Astrocyte of the spinal cord (primary cell): Measurements from ENCODE around the gene UGT1A8.

Experiments
- DNase-seq: peaks from one replicate; pipeline ENCODE4 v3.0.0; 2011; ENCODE audit warnings: low read depth, low spot score
- H3K4me3 ChIP-seq: 2 replicates; pipeline ENCODE4 v1.5.1; 2011; ENCODE audit warnings: low read depth, mild to moderate bottlenecking, low read length, moderate library complexity
- CTCF ChIP-seq: IDR thresholded peaks from 2 replicates; pipeline ENCODE4 v1.5.1; 2012; ENCODE audit warnings: low read depth, mild to moderate bottlenecking, low read length, inconsistent platforms
- in situ Hi-C: cut with HindIII; loops from 2 replicates; pipeline ENCODE4 v1.10.0; 2017; ENCODE audit warnings: low sequenced_read_pairs

The UGT1A8 gene

DNA sequence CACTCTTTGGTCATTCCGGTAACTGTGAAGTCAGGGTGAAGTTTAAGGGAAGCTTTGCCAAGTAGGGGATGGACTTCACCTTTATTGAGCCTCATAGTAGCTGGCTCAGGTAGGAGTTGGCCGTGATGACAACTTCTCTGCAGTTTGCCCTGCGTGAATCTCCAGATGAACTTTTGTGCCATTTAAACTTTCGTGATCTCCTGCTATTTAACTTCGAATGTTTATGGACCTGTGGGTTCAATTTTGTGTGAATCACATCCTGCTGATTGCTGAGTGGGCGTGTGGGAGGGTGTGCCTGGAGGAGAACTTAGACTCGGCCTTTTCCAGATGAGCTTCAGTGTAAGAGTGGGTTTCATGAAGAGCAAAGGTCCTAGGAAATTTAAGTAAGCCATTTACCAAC, 146.8 kb downstream of the UGT1A8 start:
- H3K4me3 ChIP-seq, result no peak overlapping the region
- peak; percentile 35 for DNase-seq
- in situ Hi-C loops, result no loop called here
- no peak for TF ChIP-seq CTCF

GRCh38 chr2:233764761-233765160, 147.3 kb downstream of the UGT1A8 start:
- TF ChIP-seq CTCF, result no peak
- in situ Hi-C loops, result no loop called here
- DNase-seq, result no peak
- H3K4me3 ChIP-seq, result no peak overlapping the region

DNA sequence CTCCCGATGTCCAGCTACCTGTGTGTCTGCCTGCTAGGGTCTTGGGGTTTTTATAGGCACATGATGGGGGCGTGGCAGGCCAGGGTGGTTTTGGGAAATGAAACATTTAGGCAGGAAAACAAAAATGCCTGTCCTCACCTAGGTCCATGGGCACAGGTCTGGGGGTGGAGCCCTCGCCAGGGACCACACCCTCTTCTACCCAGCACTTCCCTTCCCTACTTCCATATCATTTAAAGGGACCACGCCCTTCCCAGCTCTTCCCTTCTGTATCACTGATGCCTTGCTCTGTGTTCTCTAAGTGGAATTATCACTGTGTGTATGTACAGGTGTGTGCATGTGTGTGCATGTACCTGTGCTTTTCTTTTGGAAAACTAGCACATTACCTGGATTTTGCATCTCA, 149.0 kb downstream of the UGT1A8 start:
- no peak for TF ChIP-seq CTCF
- in situ Hi-C loops, result no loop called here
- DNase-seq, result no peak
- no peak overlapping the region for H3K4me3 ChIP-seq

DNA sequence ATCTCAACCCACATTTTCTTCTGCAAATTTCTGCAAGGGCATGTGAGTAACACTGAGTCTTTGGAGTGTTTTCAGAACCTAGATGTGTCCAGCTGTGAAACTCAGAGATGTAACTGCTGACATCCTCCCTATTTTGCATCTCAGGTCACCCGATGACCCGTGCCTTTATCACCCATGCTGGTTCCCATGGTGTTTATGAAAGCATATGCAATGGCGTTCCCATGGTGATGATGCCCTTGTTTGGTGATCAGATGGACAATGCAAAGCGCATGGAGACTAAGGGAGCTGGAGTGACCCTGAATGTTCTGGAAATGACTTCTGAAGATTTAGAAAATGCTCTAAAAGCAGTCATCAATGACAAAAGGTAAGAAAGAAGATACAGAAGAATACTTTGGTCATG, 150.6 kb downstream of the UGT1A8 start:
- TF ChIP-seq CTCF, result no peak
- in situ Hi-C loops, result no loop called here
- no peak for DNase-seq
- H3K4me3 ChIP-seq, result no peak overlapping the region

- no peak for TF ChIP-seq CTCF
- DNase-seq, result no peak
- in situ Hi-C loops, result no loop called here
- no peak overlapping the region for H3K4me3 ChIP-seq
Measured at GRCh38 chr2:233769260-233769659, 151.8 kb downstream of the UGT1A8 start.

DNA sequence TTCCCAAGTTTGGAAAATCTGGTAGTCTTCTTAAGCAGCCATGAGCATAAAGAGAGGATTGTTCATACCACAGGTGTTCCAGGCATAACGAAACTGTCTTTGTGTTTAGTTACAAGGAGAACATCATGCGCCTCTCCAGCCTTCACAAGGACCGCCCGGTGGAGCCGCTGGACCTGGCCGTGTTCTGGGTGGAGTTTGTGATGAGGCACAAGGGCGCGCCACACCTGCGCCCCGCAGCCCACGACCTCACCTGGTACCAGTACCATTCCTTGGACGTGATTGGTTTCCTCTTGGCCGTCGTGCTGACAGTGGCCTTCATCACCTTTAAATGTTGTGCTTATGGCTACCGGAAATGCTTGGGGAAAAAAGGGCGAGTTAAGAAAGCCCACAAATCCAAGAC, 154.7 kb downstream of the UGT1A8 start:
- in situ Hi-C loops, result no loop called here

More for the DNA sequence above, 154.7 kb downstream of the UGT1A8 start:
- no peak for TF ChIP-seq CTCF
- no peak for DNase-seq
- no peak overlapping the region for H3K4me3 ChIP-seq
